Stimulated activated CD8-positive, alpha-beta memory T cell treated with anti-CD3 and anti-CD28 coated beads, Interleukin-7, amount 100 ng/mL, for 48 hours (primary cell): ENCODE results near the gene USP2.

Source experiments
- DNase-seq, 2 donors: peaks; one replicate each; pipeline ENCODE4 v3.0.0-alpha.2; 2020; ENCODE audit warnings: low read depth in 1 of 2; ENCODE audit errors: extremely low read depth in 1 of 2

USP2 gene

GRCh38 chr11:119324189-119324588 is 57.3 kb downstream of the USP2 start:
- DNase-seq, result no peak

- peak; percentile 34 to 66 for DNase-seq
These were observed 57.9 kb downstream of the USP2 start for GRCh38 chr11:119323532-119324033.

- DNase-seq, result no peak
These were observed 58.5 kb downstream of the USP2 start for GRCh38 chr11:119322921-119323531.

- DNase-seq, result no peak
These were observed 59.1 kb downstream of the USP2 start for GRCh38 chr11:119322360-119322739.

GRCh38 chr11:119320776-119321524 is 60.5 kb downstream of the USP2 start:
- peak in 1 of 2 donors; percentile 41 for DNase-seq

GRCh38 chr11:119320240-119320775 is 61.2 kb downstream of the USP2 start:
- no peak for DNase-seq

- DNase-seq, result no peak
These were observed 61.7 kb downstream of the USP2 start for GRCh38 chr11:119319700-119320239.

GRCh38 chr11:119319136-119319699 is 62.3 kb downstream of the USP2 start:
- no peak for DNase-seq

GRCh38 chr11:119318240-119319135 is 63.0 kb downstream of the USP2 start:
- DNase-seq, result no peak

- no peak for DNase-seq
These were observed 63.8 kb downstream of the USP2 start for GRCh38 chr11:119317592-119318239.

GRCh38 chr11:119316729-119317591 is 64.5 kb downstream of the USP2 start, which contains the start of gene MCAM:
MCAM (minus strand) TSS chr11:119317130; CDS start chr11:119317101, 29 bp downstream.
- no peak for DNase-seq

- DNase-seq, result no peak
These were observed 65.3 kb downstream of the USP2 start for GRCh38 chr11:119316016-119316728.

GRCh38 chr11:119315131-119316015 is 66.1 kb downstream of the USP2 start:
- DNase-seq, result no peak

- no peak for DNase-seq
These were observed 66.8 kb downstream of the USP2 start for GRCh38 chr11:119314726-119315125.

GRCh38 chr11:119310682-119311052 is 70.8 kb downstream of the USP2 start:
- no peak for DNase-seq

GRCh38 chr11:119309953-119310681 is 71.4 kb downstream of the USP2 start:
- no peak for DNase-seq

GRCh38 chr11:119309411-119309810 is 72.1 kb downstream of the USP2 start:
- no peak for DNase-seq
